Stimulated activated CD4-positive, alpha-beta T cell treated with anti-CD3 and anti-CD28 coated beads, TNF-alpha, amount 100 ng/mL, for 1 hour (primary cell): ENCODE results near the gene CLDN8.

Experiments
- DNase-seq, 3 donors: peaks; one replicate each; pipeline ENCODE4 v3.0.0-alpha.2; 2020; ENCODE audit warnings: low read depth in 3 of 3, low spot score in 1 of 3

The CLDN8 gene

GRCh38 chr21:30206551-30207251 lies 9.2 kb downstream of the CLDN8 start:
- no peak for DNase-seq

- no peak for DNase-seq
These were observed 15.9 kb downstream of the CLDN8 start for GRCh38 chr21:30200000-30200399.

GRCh38 chr21:30194701-30195299 lies 21.1 kb downstream of the CLDN8 start:
- DNase-seq: no peak

- no peak for DNase-seq
These were observed 22.7 kb downstream of the CLDN8 start for GRCh38 chr21:30193201-30193600.

GRCh38 chr21:30190554-30190953 lies 25.3 kb downstream of the CLDN8 start:
- no peak for DNase-seq

GRCh38 chr21:30189773-30190172 lies 26.1 kb downstream of the CLDN8 start:
- DNase-seq: no peak

- no peak for DNase-seq
These were observed 29.7 kb downstream of the CLDN8 start for GRCh38 chr21:30186242-30186641.

GRCh38 chr21:30168086-30168485 lies 47.8 kb downstream of the CLDN8 start:
- DNase-seq: no peak

- DNase-seq: no peak
These were observed 49.2 kb downstream of the CLDN8 start, which contains the start of gene CLDN17 for GRCh38 chr21:30166705-30167104. CLDN17 (minus strand) TSS chr21:30166805; CDS start chr21:30166617, 188 bp downstream.

GRCh38 chr21:30166171-30166570 lies 49.7 kb downstream of the CLDN8 start:
- DNase-seq: no peak

- no peak for DNase-seq
These were observed 51.1 kb downstream of the CLDN8 start for GRCh38 chr21:30164796-30165195.
